Type B pancreatic cell (in vitro differentiated cells): Measurements from ENCODE around the gene CBX2. TPM values are rescaled to one million over a fixed set of nuclear protein-coding genes. Genes with fewer than 3 reads are reported as not detected.

Experiments used
- DNase-seq: peaks from one replicate; pipeline ENCODE4 v3.0.0; 2021; ENCODE audit warnings: mixed read lengths; ENCODE audit not compliant: unreplicated experiment; ENCODE audit errors: extremely low spot score
- H3K27ac Mint-ChIP-seq: 2 replicates; pipeline ENCODE4 v1.8.0; 2021; ENCODE audit warnings: mild to moderate bottlenecking, mixed read lengths
- H3K27me3 Mint-ChIP-seq: 2 replicates; pipeline ENCODE4 v1.8.0; 2021; ENCODE audit warnings: mixed read lengths
- H3K36me3 Mint-ChIP-seq: 2 replicates; pipeline ENCODE4 v1.8.0; 2021; ENCODE audit warnings: mixed read lengths
- H3K4me1 Mint-ChIP-seq: one replicate; pipeline ENCODE4 v1.8.0; 2021; ENCODE audit warnings: mixed read lengths; ENCODE audit not compliant: unreplicated experiment
- H3K4me3 Mint-ChIP-seq: 2 replicates; pipeline ENCODE4 v1.8.0; 2021; ENCODE audit warnings: mild to moderate bottlenecking, mixed read lengths
- H3K9me3 Mint-ChIP-seq: 2 replicates; pipeline ENCODE4 v1.8.0; 2021; ENCODE audit warnings: mixed read lengths
- total RNA-seq: library from RNA; stranded (reverse); gene quantifications from 2 replicates; pipeline ENCODE4 v1.2.1, GENCODE V29; 2021; ENCODE audit warnings: low replicate concordance
- TF ChIP-seq, protein P1 (sequence below): fragments of 200-600 bp; sonication (generic); conservative IDR thresholded peaks from 2 replicates; pipeline ENCODE4 v1.5.0; 2021; ENCODE audit warnings: antibody characterized with exemption, mild to moderate bottlenecking

Gene CBX2
- total RNA-seq, 1 donor from 2014 or later: 72.0 TPM

DNA sequence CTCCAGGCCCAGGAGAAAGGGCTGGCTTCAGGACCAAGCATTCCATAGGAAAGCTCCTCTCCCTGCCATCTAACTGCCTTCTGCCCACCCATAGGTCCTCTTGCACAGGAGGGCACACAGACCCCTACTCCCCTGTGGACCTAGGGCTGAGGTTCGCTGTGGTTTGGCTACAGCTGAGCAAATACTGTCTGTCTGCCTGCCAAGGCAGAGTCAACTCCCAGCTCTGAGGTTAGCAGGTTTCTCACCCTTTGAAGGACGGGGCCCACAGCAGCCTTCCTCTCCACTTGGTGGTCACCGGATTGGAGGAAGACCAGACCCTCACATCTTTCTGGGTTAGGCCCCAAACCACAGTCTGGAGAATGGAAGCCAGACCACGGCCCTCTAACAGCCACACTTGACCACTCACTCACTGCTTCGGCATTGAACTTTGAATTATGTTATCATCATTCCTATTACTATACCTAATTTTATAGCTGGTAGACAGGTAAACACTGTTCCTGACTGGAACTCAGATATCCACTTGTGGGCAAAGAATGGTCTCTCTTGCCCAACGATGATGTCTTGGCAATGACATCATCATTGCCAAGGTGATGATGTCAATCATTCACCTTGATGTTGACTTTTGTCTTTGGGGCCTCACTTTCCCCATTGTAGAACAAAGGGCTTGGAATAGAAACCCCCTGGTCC lies 47.1 kb downstream of the CBX2 start:
- Mint-ChIP-seq H3K4me1 (peaks cover 25% of the 10 kb centered on the region), H3K27ac (no peak overlapping the region), H3K36me3 (no peaks in the 10 kb centered on the region), H3K27me3 (peaks cover 39% of the 10 kb centered on the region), H3K9me3 (peaks cover 5% of the 10 kb centered on the region), H3K4me3 (no peak overlapping the region)
- DNase-seq: no peak
- TF ChIP-seq, protein P1, sequence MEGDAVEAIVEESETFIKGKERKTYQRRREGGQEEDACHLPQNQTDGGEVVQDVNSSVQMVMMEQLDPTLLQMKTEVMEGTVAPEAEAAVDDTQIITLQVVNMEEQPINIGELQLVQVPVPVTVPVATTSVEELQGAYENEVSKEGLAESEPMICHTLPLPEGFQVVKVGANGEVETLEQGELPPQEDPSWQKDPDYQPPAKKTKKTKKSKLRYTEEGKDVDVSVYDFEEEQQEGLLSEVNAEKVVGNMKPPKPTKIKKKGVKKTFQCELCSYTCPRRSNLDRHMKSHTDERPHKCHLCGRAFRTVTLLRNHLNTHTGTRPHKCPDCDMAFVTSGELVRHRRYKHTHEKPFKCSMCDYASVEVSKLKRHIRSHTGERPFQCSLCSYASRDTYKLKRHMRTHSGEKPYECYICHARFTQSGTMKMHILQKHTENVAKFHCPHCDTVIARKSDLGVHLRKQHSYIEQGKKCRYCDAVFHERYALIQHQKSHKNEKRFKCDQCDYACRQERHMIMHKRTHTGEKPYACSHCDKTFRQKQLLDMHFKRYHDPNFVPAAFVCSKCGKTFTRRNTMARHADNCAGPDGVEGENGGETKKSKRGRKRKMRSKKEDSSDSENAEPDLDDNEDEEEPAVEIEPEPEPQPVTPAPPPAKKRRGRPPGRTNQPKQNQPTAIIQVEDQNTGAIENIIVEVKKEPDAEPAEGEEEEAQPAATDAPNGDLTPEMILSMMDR: no peak

DNA sequence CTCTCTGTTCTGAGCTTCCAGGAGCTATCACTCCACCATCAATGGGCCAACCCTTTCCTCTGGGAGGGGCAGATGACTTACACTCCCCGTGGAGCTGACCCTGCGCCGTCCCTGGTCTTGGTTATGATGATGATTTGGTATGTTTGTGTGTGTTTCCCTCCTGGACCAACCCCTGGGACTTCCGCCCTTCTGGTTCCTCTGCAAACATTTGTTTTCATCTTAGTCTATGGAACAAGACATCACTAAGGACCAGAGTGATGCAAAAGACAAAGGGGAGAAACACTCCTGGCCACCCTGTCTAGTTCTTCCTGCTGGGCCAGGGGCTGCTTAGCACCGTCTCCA lies 47.6 kb downstream of the CBX2 start:
- Mint-ChIP-seq H3K36me3 (no peaks in the 10 kb centered on the region), H3K27me3 (peaks cover 34% of the 10 kb centered on the region), H3K4me1 (peaks cover 25% of the 10 kb centered on the region), H3K4me3 (no peak overlapping the region), H3K9me3 (peaks cover 5% of the 10 kb centered on the region), H3K27ac (no peak overlapping the region)
- DNase-seq: no peak
- TF ChIP-seq, protein P1: no peak

DNA sequence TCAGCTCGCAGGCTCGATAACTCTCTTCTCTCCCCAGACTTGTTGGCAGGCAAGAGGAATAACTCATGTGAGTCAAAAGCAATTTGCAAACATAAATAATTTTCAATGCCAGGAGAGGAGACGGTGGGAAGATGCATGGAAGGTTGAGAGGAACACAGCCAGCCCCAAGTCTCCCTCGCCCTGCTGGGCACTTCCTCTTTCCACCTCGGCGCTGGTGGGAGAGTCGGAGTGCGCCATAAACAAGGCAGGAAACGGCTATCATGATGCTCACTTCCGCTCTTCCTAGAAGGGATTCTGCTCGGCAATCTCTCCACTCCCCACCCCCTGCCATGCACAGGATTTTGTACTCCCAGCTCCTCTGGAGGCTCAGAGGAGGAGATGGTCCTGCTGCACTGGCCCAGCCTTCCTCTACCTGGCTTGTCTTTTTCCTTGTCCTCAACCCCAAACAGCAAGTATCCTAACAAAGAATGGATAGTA lies 48.3 kb downstream of the CBX2 start:
- no peak for DNase-seq
- H3K4me1 Mint-ChIP-seq: peaks cover 25% of the 10 kb centered on the region
- H3K9me3 Mint-ChIP-seq: peaks cover 5% of the 10 kb centered on the region
- H3K4me3 Mint-ChIP-seq: peak overlapping the region; percentile 17
- TF ChIP-seq, protein P1: no peak
- no peaks in the 10 kb centered on the region for H3K36me3 Mint-ChIP-seq
- no peak overlapping the region for H3K27ac Mint-ChIP-seq
- peaks cover 28% of the 10 kb centered on the region for H3K27me3 Mint-ChIP-seq

DNA sequence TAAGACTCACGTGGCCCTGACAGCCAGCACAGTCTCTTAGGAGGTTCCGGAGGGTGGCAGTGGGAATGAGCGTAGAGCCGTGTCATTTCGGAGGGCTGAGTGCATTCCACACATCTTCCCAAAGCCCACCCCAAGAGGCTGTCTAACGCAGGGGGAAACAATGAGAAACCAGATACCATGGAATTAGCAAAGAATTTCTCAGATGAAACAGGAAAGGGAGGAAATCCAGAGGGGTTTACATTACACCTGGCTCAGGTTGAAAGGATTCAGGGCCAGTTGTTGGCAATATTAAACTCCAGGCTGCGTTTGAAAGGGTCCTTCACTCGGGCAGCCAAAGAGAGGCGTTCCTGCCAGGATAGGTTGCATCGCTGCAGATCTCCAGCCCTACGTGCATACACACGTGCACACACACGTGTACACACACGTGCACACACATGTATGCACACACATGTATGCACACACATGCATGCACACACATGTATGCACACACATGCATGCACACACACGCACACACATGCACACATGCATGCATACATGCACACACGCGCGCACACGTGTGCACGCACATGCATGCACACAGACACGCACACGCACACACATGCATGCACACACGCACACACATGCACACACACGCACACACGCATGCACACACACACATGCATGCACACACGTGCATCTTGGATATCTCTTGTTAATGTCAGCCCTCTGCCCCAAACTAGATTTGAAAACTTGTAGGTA lies 49.1 kb downstream of the CBX2 start:
- H3K27me3 Mint-ChIP-seq: peaks cover 26% of the 10 kb centered on the region
- TF ChIP-seq, protein P1: no peak
- H3K36me3 Mint-ChIP-seq: no peaks in the 10 kb centered on the region
- DNase-seq: no peak
- H3K9me3 Mint-ChIP-seq: peaks cover 5% of the 10 kb centered on the region
- H3K27ac Mint-ChIP-seq: no peak overlapping the region
- H3K4me1 Mint-ChIP-seq: peaks cover 25% of the 10 kb centered on the region
- peak overlapping the region; percentile 17 for H3K4me3 Mint-ChIP-seq

DNA sequence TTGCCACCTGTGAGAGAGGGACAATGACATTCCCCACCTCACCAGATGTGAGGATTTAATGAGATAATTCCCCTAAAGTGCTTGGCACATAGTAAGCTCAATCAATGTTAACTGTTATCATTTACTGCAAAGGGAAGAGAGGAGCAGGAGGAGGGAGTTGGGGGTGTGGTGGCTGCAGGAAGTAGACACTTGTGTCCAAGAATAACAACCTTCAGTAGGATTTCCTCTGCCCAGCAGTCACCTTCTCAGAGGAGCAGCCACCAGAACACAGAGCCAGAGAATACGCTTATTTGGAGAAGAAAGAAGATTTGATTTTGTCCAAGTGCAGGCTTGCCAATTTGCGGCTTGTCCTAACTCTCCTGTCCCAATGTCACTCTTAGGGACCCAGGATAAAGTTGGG lies 51.1 kb downstream of the CBX2 start:
- H3K27ac Mint-ChIP-seq: peak overlapping the region; percentile 26
- no peak overlapping the region for H3K4me3 Mint-ChIP-seq
- peaks cover 6% of the 10 kb centered on the region for H3K36me3 Mint-ChIP-seq
- TF ChIP-seq, protein P1: no peak
- H3K27me3 Mint-ChIP-seq: peaks cover 23% of the 10 kb centered on the region
- H3K9me3 Mint-ChIP-seq: peaks cover 5% of the 10 kb centered on the region
- DNase-seq: no peak
- H3K4me1 Mint-ChIP-seq: peaks cover 31% of the 10 kb centered on the region
